Breast epithelium (tissue), 4 donors: ENCODE results near the gene ARMC8. TPM values are rescaled to one million over a fixed set of nuclear protein-coding genes. Genes with fewer than 3 reads are reported as not detected.

Source experiments
- DNase-seq, 2 donors: peaks; one replicate each; pipeline ENCODE4 v3.0.0-alpha.2; 2019; ENCODE audit warnings: low spot score in 2 of 2
- H3K27ac ChIP-seq, 2 donors: fragments of 200-600 bp; sonication (generic) in 1 of 2; one replicate each; pipeline ENCODE4 v1.5.1; 2016 to 2019; ENCODE audit warnings: mild to moderate bottlenecking in 1 of 2
- H3K27me3 ChIP-seq, 2 donors: fragments of 200-600 bp; sonication (generic) in 1 of 2; one replicate each; pipeline versions ENCODE4 v1.5.1 to v1.6.0; 2017 to 2019; ENCODE audit warnings: control low read depth in 1 of 2, mild to moderate bottlenecking in 1 of 2
- H3K36me3 ChIP-seq: fragments of 200-600 bp; one replicate; pipeline ENCODE4 v1.5.1; 2019
- H3K4me1 ChIP-seq, 2 donors: fragments of 200-600 bp; sonication (generic); one replicate each; pipeline ENCODE4 v1.5.1; 2016 to 2019; ENCODE audit warnings: control low read depth in 1 of 2
- H3K4me3 ChIP-seq, 3 donors: fragments of 200-600 bp; sonication (generic); 1 replicate in 2 of 3; 2 replicates in 1 of 3; pipeline ENCODE4 v1.5.1; 2016 to 2019; ENCODE audit warnings: mild to moderate bottlenecking in 3 of 3, moderate library complexity in 2 of 3
- H3K9me3 ChIP-seq, 2 donors: fragments of 200-600 bp; sonication (generic) in 1 of 2; one replicate each; pipeline ENCODE4 v1.5.1; 2016 to 2019; ENCODE audit warnings: control low read depth in 1 of 2
- POLR2A ChIP-seq: fragments of 450-650 bp; IDR thresholded peaks from one replicate; pipeline ENCODE4 v1.6.1; 2016; ENCODE audit warnings: antibody characterized with exemption, mild to moderate bottlenecking, moderate library complexity
- POLR2AphosphoS5 ChIP-seq, 3 donors: sonication (generic); formaldehyde crosslinking; IDR thresholded peaks; one replicate each; pipeline ENCODE4 v1.6.1; 2017; ENCODE audit warnings: antibody characterized with exemption in 3 of 3
- intact Hi-C: fragments of 100-400 bp; cut with DNase I; formaldehyde crosslinking; loops from one replicate; pipeline ENCODE4 v1.15.1; 2023; ENCODE audit warnings: low total_unique reads
- total RNA-seq, 3 donors: library from RNA; depleted of rRNA; stranded (reverse); fragments of >200 nt; gene quantifications; one replicate each; pipeline ENCODE4 v1.1.0, GENCODE V29; 2016
- TF ChIP-seq, protein P1 (sequence below), 3 donors: fragments of 450-650 bp; IDR thresholded peaks; one replicate each; pipeline ENCODE4 v1.5.1; 2016 to 2017; ENCODE audit warnings: antibody characterized with exemption in 3 of 3, mild to moderate bottlenecking in 3 of 3, moderate library complexity in 3 of 3

The ARMC8 gene
- total RNA-seq, 3 donors from 2014 or later, result 74.4 to 93.3 (median 82.0) TPM

DNA sequence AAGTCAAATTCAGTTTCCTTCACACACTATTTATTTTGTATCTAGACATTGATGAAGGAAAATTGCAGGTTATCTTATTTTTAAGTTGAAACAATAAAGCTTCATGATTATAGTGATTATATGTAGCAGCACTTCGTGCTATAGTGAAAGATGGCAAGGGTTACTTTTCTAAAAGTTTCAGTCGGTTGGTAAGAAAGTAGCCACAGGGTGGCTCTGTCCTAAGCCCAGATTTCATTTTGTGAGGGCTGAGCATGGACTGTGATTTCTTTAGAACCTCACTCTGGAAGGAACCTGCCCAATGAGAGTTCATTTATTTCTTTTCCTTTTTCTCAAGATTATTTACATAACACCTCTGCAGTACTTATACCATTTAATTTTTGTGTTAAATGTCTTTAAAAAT lies 76.0 kb downstream of the ARMC8 start:
- no peak for DNase-seq
- Histone ChIP-seq H3K27ac (no peak overlapping the region), H3K4me1 (no peaks in the 10 kb centered on the region), H3K27me3 (no peaks in the 10 kb centered on the region), H3K36me3 (no peaks in the 10 kb centered on the region), H3K9me3 (no peaks in the 10 kb centered on the region), H3K4me3 (no peak overlapping the region)
- no peak for TF ChIP-seq POLR2AphosphoS5 (IDR thresholded peaks at IDR 0.05)
- no peak for TF ChIP-seq POLR2A
- TF ChIP-seq, protein P1, sequence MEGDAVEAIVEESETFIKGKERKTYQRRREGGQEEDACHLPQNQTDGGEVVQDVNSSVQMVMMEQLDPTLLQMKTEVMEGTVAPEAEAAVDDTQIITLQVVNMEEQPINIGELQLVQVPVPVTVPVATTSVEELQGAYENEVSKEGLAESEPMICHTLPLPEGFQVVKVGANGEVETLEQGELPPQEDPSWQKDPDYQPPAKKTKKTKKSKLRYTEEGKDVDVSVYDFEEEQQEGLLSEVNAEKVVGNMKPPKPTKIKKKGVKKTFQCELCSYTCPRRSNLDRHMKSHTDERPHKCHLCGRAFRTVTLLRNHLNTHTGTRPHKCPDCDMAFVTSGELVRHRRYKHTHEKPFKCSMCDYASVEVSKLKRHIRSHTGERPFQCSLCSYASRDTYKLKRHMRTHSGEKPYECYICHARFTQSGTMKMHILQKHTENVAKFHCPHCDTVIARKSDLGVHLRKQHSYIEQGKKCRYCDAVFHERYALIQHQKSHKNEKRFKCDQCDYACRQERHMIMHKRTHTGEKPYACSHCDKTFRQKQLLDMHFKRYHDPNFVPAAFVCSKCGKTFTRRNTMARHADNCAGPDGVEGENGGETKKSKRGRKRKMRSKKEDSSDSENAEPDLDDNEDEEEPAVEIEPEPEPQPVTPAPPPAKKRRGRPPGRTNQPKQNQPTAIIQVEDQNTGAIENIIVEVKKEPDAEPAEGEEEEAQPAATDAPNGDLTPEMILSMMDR (IDR thresholded peaks at IDR 0.05), result no peak
- intact Hi-C loops, result no loop called here

DNA sequence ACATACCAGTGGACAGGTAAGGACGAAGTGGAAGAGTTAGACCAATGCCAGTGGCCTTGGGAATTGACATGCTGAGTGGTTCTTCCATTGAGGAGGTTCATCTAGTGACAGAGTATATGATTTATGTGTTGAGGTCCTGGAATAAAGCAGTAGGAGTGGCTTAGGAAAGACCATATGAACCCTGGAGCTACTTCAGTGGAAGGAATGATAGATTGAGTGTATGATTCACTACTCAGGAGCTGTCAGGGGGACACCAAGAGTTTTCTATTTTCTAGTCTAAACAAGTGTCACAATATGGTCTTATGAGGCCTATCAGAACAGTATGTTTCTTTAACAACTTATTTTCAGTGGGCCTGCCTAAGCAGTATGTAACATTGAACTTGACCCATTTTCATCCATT lies 78.6 kb downstream of the ARMC8 start:
- H3K27me3 ChIP-seq, result no peaks in the 10 kb centered on the region
- intact Hi-C loops, result no loop called here
- H3K27ac ChIP-seq, result no peak overlapping the region
- no peak for TF ChIP-seq POLR2AphosphoS5 (IDR thresholded peaks at IDR 0.05)
- TF ChIP-seq, protein P1 (IDR thresholded peaks at IDR 0.05), result no peak
- no peak for TF ChIP-seq POLR2A
- no peak for DNase-seq
- H3K4me3 ChIP-seq, result no peak overlapping the region
- no peaks in the 10 kb centered on the region for H3K9me3 ChIP-seq
- H3K4me1 ChIP-seq, result no peaks in the 10 kb centered on the region
- no peaks in the 10 kb centered on the region for H3K36me3 ChIP-seq

DNA sequence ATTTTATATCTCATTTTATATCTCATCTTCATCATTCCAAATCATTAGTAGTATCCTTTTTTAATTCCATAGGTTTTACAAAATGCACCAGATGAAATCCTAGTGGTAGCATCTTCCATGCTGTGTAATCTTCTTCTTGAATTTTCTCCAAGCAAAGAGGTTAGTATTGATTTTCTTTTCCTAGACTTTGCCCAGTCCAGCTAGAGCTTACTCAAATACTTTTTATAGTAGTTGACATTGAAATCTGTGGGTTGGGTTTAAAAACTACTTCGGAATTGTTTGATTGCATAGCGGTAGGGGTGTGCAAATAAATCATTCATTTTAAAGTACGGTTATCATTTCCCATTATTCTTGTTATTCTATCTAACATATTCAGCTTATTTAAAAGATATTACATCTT lies 80.0 kb downstream of the ARMC8 start:
- no peaks in the 10 kb centered on the region for H3K9me3 ChIP-seq
- no peaks in the 10 kb centered on the region for H3K27me3 ChIP-seq
- no peak for DNase-seq
- TF ChIP-seq POLR2AphosphoS5 (IDR thresholded peaks at IDR 0.05) (no peak), POLR2A (no peak)
- TF ChIP-seq, protein P1 (IDR thresholded peaks at IDR 0.05), result no peak
- H3K4me3 ChIP-seq, result no peak overlapping the region
- H3K36me3 ChIP-seq, result no peaks in the 10 kb centered on the region
- intact Hi-C loops, result no loop called here
- no peaks in the 10 kb centered on the region for H3K4me1 ChIP-seq
- H3K27ac ChIP-seq, result no peak overlapping the region

- H3K4me3 ChIP-seq, result no peak overlapping the region
- DNase-seq, result no peak
- intact Hi-C loops, result no loop called here
- TF ChIP-seq POLR2AphosphoS5 (IDR thresholded peaks at IDR 0.05) (no peak), POLR2A (no peak)
- TF ChIP-seq, protein P1 (IDR thresholded peaks at IDR 0.05), result no peak
- no peak overlapping the region for H3K27ac ChIP-seq
- H3K27me3 ChIP-seq, result no peaks in the 10 kb centered on the region
- H3K9me3 ChIP-seq, result no peaks in the 10 kb centered on the region
- H3K4me1 ChIP-seq, result no peaks in the 10 kb centered on the region
- peaks cover 13% of the 10 kb centered on the region for H3K36me3 ChIP-seq
These were observed 83.1 kb downstream of the ARMC8 start for GRCh38 chr3:138270245-138270644.

- peaks cover 18% of the 10 kb centered on the region for H3K36me3 ChIP-seq
- intact Hi-C loops, result no loop called here
- no peaks in the 10 kb centered on the region for H3K9me3 ChIP-seq
These were observed 84.2 kb downstream of the ARMC8 start for GRCh38 chr3:138271189-138271794.

More at GRCh38 chr3:138271189-138271794, 84.2 kb downstream of the ARMC8 start:
- Histone ChIP-seq H3K4me1 (no peaks in the 10 kb centered on the region), H3K27me3 (no peaks in the 10 kb centered on the region), H3K4me3 (no peak overlapping the region), H3K27ac (no peak overlapping the region)
- DNase-seq, result no peak
- TF ChIP-seq POLR2AphosphoS5 (IDR thresholded peaks at IDR 0.05) (no peak), POLR2A (no peak)
- TF ChIP-seq, protein P1 (IDR thresholded peaks at IDR 0.05), result no peak
